IPS DF 6.9 (cell line): Measurements from ENCODE around the gene HTR4.
"Not testable (repeated sequence)": the region's sequence is repeated elsewhere in the genome, so short reads cannot be mapped to it uniquely, and the experiment has no call there.

ENCODE experiments used
- DNase-seq: peaks from one replicate; pipeline ENCODE4 v3.0.0-alpha.2; 2013; ENCODE audit warnings: low read depth, low spot score
- H3K27ac ChIP-seq: one replicate; pipeline ENCODE4 v1.5.1; 2013; ENCODE audit warnings: low read length, control low read depth
- H3K27me3 ChIP-seq: 2 replicates; pipeline ENCODE4 v1.6.1; 2013; ENCODE audit warnings: mild to moderate bottlenecking, low read length; ENCODE audit not compliant: control insufficient read depth, insufficient read depth
- H3K36me3 ChIP-seq: 2 replicates; pipeline ENCODE4 v1.6.1; 2013; ENCODE audit warnings: low read length; ENCODE audit not compliant: control insufficient read depth, insufficient read depth
- H3K4me1 ChIP-seq: 2 replicates; pipeline ENCODE4 v1.6.1; 2013; ENCODE audit warnings: low read length; ENCODE audit not compliant: control insufficient read depth, insufficient read depth
- H3K4me3 ChIP-seq: 2 replicates; pipeline ENCODE4 v1.5.1; 2013; ENCODE audit warnings: mild to moderate bottlenecking, low read length
- H3K9me3 ChIP-seq: 2 replicates; pipeline ENCODE4 v1.6.1; 2013; ENCODE audit warnings: low read length, inconsistent platforms; ENCODE audit not compliant: control insufficient read depth, insufficient read depth
- WGBS: extraction: QIAGEN DNeasy Blood & Tissue Kit; methylation state at CpG from one replicate; pipeline ENCODE4 v1.1.7; 2013; ENCODE audit warnings: mixed read lengths, missing lambda C conversion rate; ENCODE audit not compliant: insufficient read length, insufficient coverage; 5-methylcytosine and 5-hydroxymethylcytosine counted together

Gene HTR4

GRCh38 chr5:148539851-148540250 is 114.5 kb downstream of the HTR4 start:
- Histone ChIP-seq H3K27ac (no peak overlapping the region), H3K4me3 (no peak overlapping the region), H3K27me3 (no peaks in the 10 kb centered on the region), H3K9me3 (no peaks in the 10 kb centered on the region), H3K36me3 (no peaks in the 10 kb centered on the region), H3K4me1 (no peaks in the 10 kb centered on the region)
- no peak for DNase-seq
- no CpG with 5 or more reads among the region's 6 CpGs for WGBS

DNA sequence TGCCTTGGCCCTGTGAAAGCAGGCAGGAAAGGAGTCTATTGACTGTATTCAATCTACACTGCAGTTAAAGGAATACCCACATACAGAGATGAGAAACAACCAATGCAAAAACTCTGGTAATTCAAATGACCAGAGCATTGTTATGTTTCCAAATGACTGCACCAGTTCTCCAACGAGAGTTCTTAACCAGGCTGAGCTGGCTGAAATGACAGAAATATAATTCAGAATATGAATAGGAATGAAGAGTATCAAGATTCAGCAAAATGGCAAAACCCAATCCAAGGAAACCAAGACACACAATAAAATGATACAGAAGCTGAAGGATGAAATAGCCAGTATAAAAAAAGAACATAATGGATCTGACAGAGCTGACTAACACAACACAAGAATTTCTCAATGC is 119.1 kb downstream of the HTR4 start:
- H3K27me3 ChIP-seq: no peaks in the 10 kb centered on the region

DNA sequence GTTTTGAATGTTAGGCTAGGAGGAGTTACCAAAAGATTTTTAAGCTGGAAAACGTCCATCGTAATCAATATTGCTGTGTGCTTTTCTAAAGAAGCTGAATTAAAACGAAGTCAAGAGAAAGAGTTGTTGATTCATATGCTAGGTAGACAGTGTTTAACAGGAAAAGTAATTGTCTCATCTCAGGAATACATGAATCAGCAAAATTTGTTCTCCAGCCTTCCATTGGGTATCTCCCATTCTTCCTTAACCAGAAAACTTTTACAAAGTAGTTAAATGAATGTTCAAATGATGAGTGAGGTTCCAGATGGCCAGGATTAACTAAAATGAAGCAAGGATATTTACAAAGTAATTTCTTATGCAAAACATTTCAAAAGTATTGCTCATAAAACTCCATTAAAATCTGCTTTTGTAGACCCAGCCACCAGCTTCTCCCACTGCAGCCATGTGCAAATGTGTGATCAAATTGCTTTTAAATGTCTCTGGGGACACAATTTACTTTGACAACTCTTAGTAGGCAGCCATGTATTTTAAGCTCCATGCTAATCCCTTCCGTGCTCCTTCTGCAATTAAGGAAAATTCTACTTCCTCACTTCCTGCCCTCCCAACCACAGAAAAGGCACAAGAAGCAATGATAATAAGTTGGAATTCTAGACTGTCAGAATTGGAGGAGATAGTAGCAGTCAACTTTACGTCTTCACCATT is 121.2 kb downstream of the HTR4 start:
- Histone ChIP-seq H3K4me1 (no peaks in the 10 kb centered on the region), H3K27me3 (no peaks in the 10 kb centered on the region), H3K4me3 (no peak overlapping the region), H3K27ac (no peak overlapping the region), H3K9me3 (no peaks in the 10 kb centered on the region; the same call in 1 of the 2 replicates), H3K36me3 (no peaks in the 10 kb centered on the region)
- WGBS: no CpG with 5 or more reads among the region's 5 CpGs
- DNase-seq: no peak

More for the DNA sequence above, 119.1 kb downstream of the HTR4 start:
- no CpG with 5 or more reads among the region's 1 CpG for WGBS
- Histone ChIP-seq H3K27ac (no peak overlapping the region), H3K4me3 (no peak overlapping the region), H3K9me3 (no peaks in the 10 kb centered on the region), H3K36me3 (no peaks in the 10 kb centered on the region), H3K4me1 (no peaks in the 10 kb centered on the region)
- no peak for DNase-seq

DNA sequence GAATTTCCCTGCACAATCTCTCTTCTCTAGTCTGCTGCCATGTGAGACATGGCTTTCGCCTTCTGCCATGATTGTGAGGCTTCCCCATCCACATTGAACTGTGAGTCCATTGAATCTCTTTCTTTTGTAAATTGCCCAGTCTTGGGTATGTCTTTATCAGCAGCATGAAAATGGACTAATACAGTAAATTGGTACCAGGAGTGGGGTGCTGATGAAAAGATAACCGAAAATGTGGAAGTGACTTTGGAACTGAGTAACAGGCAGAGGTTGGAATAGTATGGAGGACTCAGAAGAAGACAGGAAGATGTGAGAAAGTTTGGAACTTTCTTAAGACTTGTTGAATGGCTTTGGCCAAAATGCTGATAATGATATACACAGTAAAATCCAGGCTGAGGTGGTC is 124.9 kb downstream of the HTR4 start:
- not testable (repeated sequence) for H3K27me3 ChIP-seq, H3K9me3 ChIP-seq, H3K27ac ChIP-seq, DNase-seq, H3K4me3 ChIP-seq, H3K4me1 ChIP-seq, H3K36me3 ChIP-seq
- WGBS: no CpG with 5 or more reads among the region's 2 CpGs

DNA sequence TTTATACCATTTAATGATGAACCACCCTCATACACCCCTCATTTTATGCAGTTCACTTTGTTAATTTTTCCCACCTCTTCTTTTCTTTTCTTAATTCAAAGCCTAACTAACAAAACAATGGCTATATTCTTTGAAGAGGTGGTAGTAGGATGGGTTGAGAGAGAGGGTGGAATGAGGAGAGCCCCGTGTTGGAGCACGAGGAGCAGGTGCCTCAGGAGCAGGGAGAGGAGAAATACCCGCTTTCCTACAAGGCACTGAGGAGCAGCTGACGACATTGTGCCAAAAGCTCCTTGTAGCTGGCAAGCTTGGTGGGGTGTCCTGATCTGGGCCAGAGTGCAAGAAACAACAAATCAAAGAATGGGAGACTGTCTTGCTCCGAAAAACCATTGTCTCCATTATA is 129.6 kb downstream of the HTR4 start:
- Histone ChIP-seq H3K9me3 (no peaks in the 10 kb centered on the region; the same call in 1 of the 2 replicates), H3K27me3 (no peaks in the 10 kb centered on the region), H3K4me1 (no peaks in the 10 kb centered on the region), H3K27ac (no peak overlapping the region), H3K4me3 (no peak overlapping the region), H3K36me3 (no peaks in the 10 kb centered on the region)
- no peak for DNase-seq
- no CpG with 5 or more reads among the region's 5 CpGs for WGBS

GRCh38 chr5:148523139-148523538 is 131.2 kb downstream of the HTR4 start:
- H3K4me3 ChIP-seq: no peak overlapping the region
- H3K9me3 ChIP-seq: no peaks in the 10 kb centered on the region
- H3K27ac ChIP-seq: no peak overlapping the region
- H3K4me1 ChIP-seq: no peaks in the 10 kb centered on the region
- no CpG with 5 or more reads among the region's 5 CpGs for WGBS
- H3K27me3 ChIP-seq: no peaks in the 10 kb centered on the region
- H3K36me3 ChIP-seq: no peaks in the 10 kb centered on the region
- DNase-seq: no peak

- no CpG with 5 or more reads among the region's 2 CpGs for WGBS
- Histone ChIP-seq H3K27ac (no peak overlapping the region), H3K4me3 (no peak overlapping the region), H3K4me1 (no peaks in the 10 kb centered on the region), H3K9me3 (no peaks in the 10 kb centered on the region), H3K27me3 (no peaks in the 10 kb centered on the region), H3K36me3 (no peaks in the 10 kb centered on the region)
- no peak for DNase-seq
Observed at GRCh38 chr5:148515460-148515859, 138.9 kb downstream of the HTR4 start.

- Histone ChIP-seq H3K9me3 (no peaks in the 10 kb centered on the region), H3K27me3 (no peaks in the 10 kb centered on the region), H3K4me1 (no peaks in the 10 kb centered on the region), H3K4me3 (no peak overlapping the region), H3K27ac (no peak overlapping the region), H3K36me3 (no peaks in the 10 kb centered on the region)
- DNase-seq: no peak
Observed at GRCh38 chr5:148514344-148514743, 140.0 kb downstream of the HTR4 start.

DNA sequence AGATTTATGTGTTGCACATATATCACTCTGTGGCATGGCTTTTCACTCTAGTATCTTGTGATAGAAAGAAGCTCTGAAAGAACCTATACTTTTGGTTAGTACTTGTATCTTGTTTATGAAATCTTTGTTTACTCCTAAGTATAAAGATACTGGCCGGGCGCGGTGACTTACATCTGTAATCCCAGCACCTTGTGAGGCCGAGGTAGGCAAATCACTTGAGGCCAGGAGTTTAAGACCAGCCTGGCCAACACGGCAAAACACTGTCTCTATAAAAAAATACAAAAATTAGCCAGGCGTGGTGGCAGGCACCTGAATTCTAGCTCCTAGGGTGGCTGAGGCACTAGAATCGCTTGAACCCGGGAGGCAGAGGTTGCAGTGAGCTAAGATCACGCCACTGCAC is 141.8 kb downstream of the HTR4 start:
- Histone ChIP-seq H3K27ac (no peak overlapping the region), H3K27me3 (no peaks in the 10 kb centered on the region), H3K4me1 (no peaks in the 10 kb centered on the region), H3K4me3 (no peak overlapping the region), H3K9me3 (no peaks in the 10 kb centered on the region), H3K36me3 (no peaks in the 10 kb centered on the region)
- WGBS: no CpG with 5 or more reads among the region's 9 CpGs
- no peak for DNase-seq

DNA sequence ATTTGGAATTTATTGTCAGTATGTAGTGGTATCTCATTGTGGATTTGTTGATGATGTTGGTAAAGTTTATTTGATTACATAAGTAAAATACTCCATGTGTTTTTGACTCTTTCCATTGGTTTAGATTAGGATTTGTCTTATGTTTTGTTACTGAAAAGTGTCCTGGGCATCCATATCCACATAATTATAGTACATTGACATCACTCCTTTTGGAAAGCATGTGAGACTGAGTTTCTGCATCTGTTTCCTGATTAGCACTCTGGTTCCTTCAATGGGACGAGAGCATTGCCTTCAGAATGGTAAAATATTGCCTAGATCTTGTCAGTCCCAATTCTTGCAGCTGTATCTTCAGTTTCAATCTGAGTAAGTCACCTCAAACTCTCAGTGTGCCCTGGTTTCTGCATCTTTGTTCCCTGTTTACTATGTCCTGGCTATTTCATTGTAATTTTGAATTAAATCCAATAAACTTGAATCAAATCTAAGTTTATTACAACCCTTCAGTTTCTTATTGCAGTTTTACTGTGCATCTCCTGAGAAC is 142.4 kb downstream of the HTR4 start:
- no CpG with 5 or more reads among the region's 1 CpG for WGBS
- Histone ChIP-seq H3K27me3 (no peaks in the 10 kb centered on the region), H3K4me1 (no peaks in the 10 kb centered on the region), H3K27ac (no peak overlapping the region), H3K36me3 (no peaks in the 10 kb centered on the region), H3K9me3 (no peaks in the 10 kb centered on the region), H3K4me3 (no peak overlapping the region)
- DNase-seq: no peak

- Histone ChIP-seq H3K4me1 (no peaks in the 10 kb centered on the region), H3K9me3 (no peaks in the 10 kb centered on the region), H3K4me3 (no peak overlapping the region), H3K27ac (no peak overlapping the region), H3K36me3 (no peaks in the 10 kb centered on the region), H3K27me3 (no peaks in the 10 kb centered on the region)
- no CpG with 5 or more reads among the region's 2 CpGs for WGBS
- no peak for DNase-seq
Observed at GRCh38 chr5:148509893-148510292, 144.4 kb downstream of the HTR4 start.
